BJ (cell line): ENCODE measurements around the gene PADI6. TPM values are rescaled to one million over a fixed set of nuclear protein-coding genes. Genes with fewer than 3 reads are reported as not detected.

Source experiments
- CTCF ChIA-PET: fragments of 350-600 bp; formaldehyde crosslinking; extraction: SDS; loops from one replicate; lab custom pipeline; 2021; ENCODE audit warnings: antibody characterized with exemption, inconsistent platforms; lab: Yijun Ruan, JAX
- POLR2A ChIA-PET: fragments of 300-600 bp; sonication (Branson Sonifier 250); formaldehyde crosslinking; extraction: SDS; loops from one replicate; lab custom pipeline; 2021; ENCODE audit warnings: antibody characterized with exemption; lab: Charles Lee
- DNase-seq: peaks from one replicate; pipeline ENCODE4 v3.0.0-alpha.2; 2011; ENCODE audit warnings: low read depth
- H3K27me3 ChIP-seq: 2 replicates; pipeline ENCODE4 v1.6.0; 2011; ENCODE audit warnings: low read length; ENCODE audit not compliant: control insufficient read depth, insufficient read depth
- H3K36me3 ChIP-seq: 2 replicates; pipeline ENCODE4 v1.5.1; 2011; ENCODE audit warnings: low read length; ENCODE audit not compliant: control insufficient read depth, insufficient read depth
- H3K4me3 ChIP-seq: 2 replicates; pipeline ENCODE4 v1.5.1; 2011; ENCODE audit warnings: low read depth, mild to moderate bottlenecking, control low read depth, low read length
- CTCF ChIP-seq: IDR thresholded peaks from 2 replicates; pipeline ENCODE4 v1.5.1; 2011; ENCODE audit warnings: low read depth, mild to moderate bottlenecking, control low read depth, inconsistent platforms, low read length, moderate library complexity; ENCODE audit not compliant: insufficient read depth
- polyA plus RNA-seq: library from polyadenylated mRNA; depleted of rRNA; stranded (reverse); fragments of >200 nt; gene quantifications from 2 replicates; pipeline ENCODE4 v1.2.3, GENCODE V29; 2011

PADI6 gene
- polyA plus RNA-seq, 1 experiment, result not detected

- CTCF ChIA-PET, result interaction anchor here (0.6 to 1.9 kb wide), 2 partner anchors 16 to 309 kb away, joined by 3 to 5 read pairs; no protein-coding TSS in a partner anchor
- Histone ChIP-seq H3K27me3 (no peaks in the 10 kb centered on the region), H3K4me3 (no peak overlapping the region), H3K36me3 (peaks cover 7% of the 10 kb centered on the region)
- no peak for DNase-seq
- TF ChIP-seq CTCF, result no peak
- POLR2A ChIA-PET, result no interaction called here
Measured at GRCh38 chr1:17434601-17435000, 62.6 kb downstream of the PADI6 start.

DNA sequence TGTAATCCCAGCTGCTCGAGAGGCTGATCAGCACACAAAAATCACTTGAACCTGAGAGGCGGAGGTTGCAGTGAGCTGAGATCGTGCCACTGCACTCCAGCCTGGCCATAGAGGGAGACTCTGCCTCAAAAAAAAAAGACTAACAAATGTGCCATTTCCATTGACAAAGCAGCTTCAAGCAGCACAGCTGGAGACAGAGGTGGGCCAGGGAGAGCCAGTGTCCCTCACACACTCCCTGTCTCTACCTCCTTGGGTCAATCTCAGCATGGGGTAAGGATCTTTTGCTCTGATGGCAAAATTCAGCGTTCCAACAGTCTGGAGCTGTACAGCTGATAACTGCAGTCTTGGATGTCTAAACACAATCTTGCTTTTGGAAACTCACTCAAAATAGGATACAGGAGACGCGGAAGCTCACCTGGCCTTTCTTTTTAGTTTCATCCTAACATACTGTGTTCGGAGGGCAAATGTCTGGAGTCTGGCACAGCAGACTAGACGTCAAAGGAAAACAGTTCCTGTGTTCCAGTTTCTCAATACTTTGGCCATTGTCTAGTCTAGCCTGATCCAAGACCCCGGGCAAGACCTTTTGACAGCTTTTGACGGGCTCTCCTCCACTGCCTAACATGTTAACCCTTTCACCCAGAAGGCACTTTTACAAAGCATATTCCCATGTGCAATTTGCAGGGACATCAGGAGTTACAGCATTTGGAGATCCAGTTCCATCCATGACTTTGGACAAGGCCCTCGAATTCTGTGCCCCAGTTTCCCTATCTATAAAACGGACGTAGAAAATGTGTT lies 64.6 kb downstream of the PADI6 start:
- TF ChIP-seq CTCF, result no peak
- DNase-seq, result no peak
- peak overlapping the region; percentile 73 for H3K4me3 ChIP-seq
- no peaks in the 10 kb centered on the region for H3K27me3 ChIP-seq
- CTCF ChIA-PET, result interaction anchor here (0.8 to 1.4 kb wide), 4 partner anchors 10 to 30 kb away, joined by 4 to 7 read pairs (median 4); no protein-coding TSS in a partner anchor
- POLR2A ChIA-PET, result no interaction called here
- H3K36me3 ChIP-seq, result peaks cover 5% of the 10 kb centered on the region

GRCh38 chr1:17437260-17437579 lies 65.2 kb downstream of the PADI6 start:
- ChIA-PET CTCF (interaction anchor here (0.8 kb wide), 1 partner anchor 11 kb away, joined by 4 read pairs; no protein-coding TSS in a partner anchor), POLR2A (no interaction called here)
- Histone ChIP-seq H3K4me3 (peak overlapping the region; percentile 73), H3K27me3 (no peaks in the 10 kb centered on the region), H3K36me3 (peaks cover 5% of the 10 kb centered on the region)
- TF ChIP-seq CTCF, result no peak
- no peak for DNase-seq

- Histone ChIP-seq H3K27me3 (no peaks in the 10 kb centered on the region), H3K4me3 (peak overlapping the region; percentile 73), H3K36me3 (peaks cover 5% of the 10 kb centered on the region)
- POLR2A ChIA-PET, result no interaction called here
- no peak for TF ChIP-seq CTCF
- DNase-seq, result no peak
- CTCF ChIA-PET, result interaction anchor here (0.7 kb wide), 1 partner anchor 13 kb away, joined by 3 read pairs; no protein-coding TSS in a partner anchor
Measured at GRCh38 chr1:17437580-17438317, 65.8 kb downstream of the PADI6 start.
